Karpas-422 (cell line): ENCODE measurements around the gene AHCYL2. TPM values are rescaled to one million over a fixed set of nuclear protein-coding genes. Genes with fewer than 3 reads are reported as not detected.

Source experiments
- DNase-seq: peaks from one replicate; pipeline ENCODE4 v3.0.0-alpha.2; 2015
- H2AFZ ChIP-seq: fragments of 200-600 bp; sonication (generic); 2 replicates; pipeline ENCODE4 v1.6.1; 2014; ENCODE audit warnings: antibody characterized with exemption, low read length, mixed read lengths
- H3K27ac ChIP-seq: fragments of 200-600 bp; sonication (generic); 2 replicates; pipeline ENCODE4 v1.5.1; 2014; ENCODE audit warnings: mild to moderate bottlenecking, low read length, moderate library complexity
- H3K27me3 ChIP-seq: fragments of 200-600 bp; sonication (generic); 2 replicates; pipeline ENCODE4 v1.6.1; 2014; ENCODE audit warnings: low read length, mixed read lengths
- H3K36me3 ChIP-seq: fragments of 200-600 bp; sonication (generic); 2 replicates; pipeline ENCODE4 v1.6.1; 2014; ENCODE audit warnings: low read length, mixed read lengths; ENCODE audit not compliant: insufficient read depth
- H3K4me1 ChIP-seq: fragments of 200-600 bp; sonication (generic); 2 replicates; pipeline ENCODE4 v1.6.1; 2014; ENCODE audit warnings: mild to moderate bottlenecking, low read length, mixed read lengths
- H3K4me2 ChIP-seq: fragments of 200-600 bp; sonication (generic); 2 replicates; pipeline ENCODE4 v1.6.1; 2014; ENCODE audit warnings: low read length, low read depth, mild to moderate bottlenecking; ENCODE audit not compliant: poor library complexity, severe bottlenecking
- H3K4me3 ChIP-seq: fragments of 200-600 bp; sonication (generic); 2 replicates; pipeline ENCODE4 v1.5.1; 2014; ENCODE audit warnings: mild to moderate bottlenecking, antibody characterized with exemption, low read length, mixed read lengths
- H3K79me2 ChIP-seq: fragments of 200-600 bp; sonication (generic); 2 replicates; pipeline ENCODE4 v1.6.1; 2014; ENCODE audit warnings: mild to moderate bottlenecking, low read length, mixed read lengths
- H3K9ac ChIP-seq: fragments of 200-600 bp; sonication (generic); 2 replicates; pipeline ENCODE4 v1.6.0; 2014; ENCODE audit warnings: low read length
- H3K9me2 ChIP-seq: fragments of 200-600 bp; sonication (generic), shearing (Covaris generic); replicated peaks from 2 replicates; pipeline ENCODE4 v1.6.0; 2014; ENCODE audit warnings: mild to moderate bottlenecking, low read length, moderate library complexity; ENCODE audit not compliant: insufficient read depth
- H3K9me3 ChIP-seq: fragments of 300-700, 200-600 bp; sonication (generic); 2 replicates; pipeline ENCODE4 v1.6.1; 2014; ENCODE audit warnings: low read length, mixed read lengths
- H4K20me1 ChIP-seq: fragments of 200-600 bp; sonication (generic); 2 replicates; pipeline ENCODE4 v1.6.1; 2014; ENCODE audit warnings: mild to moderate bottlenecking, antibody characterized with exemption, low read length, low read depth; ENCODE audit not compliant: insufficient read depth
- total RNA-seq: library from RNA; depleted of rRNA; stranded (reverse); fragments of >200 nt; shearing (Covaris generic); gene quantifications from 2 replicates; pipeline ENCODE4 v1.2.3, GENCODE V29; 2014; ENCODE audit warnings: low replicate concordance

The AHCYL2 gene
- total RNA-seq, 1 experiment from 2014 or later = 6.0 TPM

DNA sequence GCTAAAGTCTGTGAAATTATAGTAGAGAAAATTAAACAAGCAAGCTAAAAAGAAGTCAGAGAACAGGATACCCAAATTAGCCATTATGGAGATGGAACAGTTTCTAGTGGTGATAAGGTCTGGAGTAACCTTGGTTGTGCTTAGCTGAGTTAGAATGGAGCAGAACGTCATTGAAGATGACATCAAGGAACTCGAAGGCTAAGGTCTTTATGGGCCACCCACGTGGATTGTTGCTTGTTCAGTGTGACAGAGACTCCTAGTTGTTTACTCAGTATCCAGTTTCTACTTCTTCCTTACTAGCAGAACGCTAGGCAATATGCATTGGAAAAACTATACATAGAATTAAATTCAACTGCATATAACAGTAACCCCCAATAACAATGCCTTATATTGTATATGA is 39.7 kb downstream of the AHCYL2 start:
- H3K4me2 ChIP-seq = no peak overlapping the region
- no peak overlapping the region for H3K27ac ChIP-seq
- no peaks in the 10 kb centered on the region for H3K36me3 ChIP-seq
- no peaks in the 10 kb centered on the region for H3K27me3 ChIP-seq
- H3K4me3 ChIP-seq = no peak overlapping the region
- H4K20me1 ChIP-seq = 0 out of 2 replicates have a peak, but pooled peaks cover 4% of the 10 kb centered on the region
- H3K4me1 ChIP-seq = peaks cover 10% of the 10 kb centered on the region
- H2AFZ ChIP-seq = no peak overlapping the region
- H3K9me2 ChIP-seq = no peaks in the 10 kb centered on the region
- no peaks in the 10 kb centered on the region for H3K79me2 ChIP-seq
- no peak for DNase-seq
- no peaks in the 10 kb centered on the region for H3K9me3 ChIP-seq
- no peak overlapping the region for H3K9ac ChIP-seq

DNA sequence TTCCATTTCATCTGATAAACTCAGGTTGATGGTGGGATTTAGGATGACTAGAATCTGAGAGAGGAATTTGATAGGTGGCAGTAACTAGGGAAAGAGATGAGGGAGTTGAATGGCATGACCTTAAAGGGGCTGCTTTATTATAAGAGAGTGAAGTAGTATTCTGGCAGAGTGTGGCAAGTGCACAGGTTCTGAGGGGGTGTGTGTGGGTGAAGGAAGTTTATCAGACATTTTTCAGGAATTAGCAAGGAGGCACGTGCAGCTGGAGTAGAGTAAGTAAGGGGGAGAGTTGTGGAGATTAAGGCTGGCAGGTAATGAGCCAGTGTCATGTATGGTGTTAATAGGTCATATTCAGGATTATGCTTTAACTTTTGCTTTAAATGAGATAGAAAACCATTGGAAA is 40.5 kb downstream of the AHCYL2 start:
- Histone ChIP-seq H3K36me3 (no peaks in the 10 kb centered on the region), H3K27me3 (no peaks in the 10 kb centered on the region), H3K27ac (no peak overlapping the region), H2AFZ (no peak overlapping the region), H3K79me2 (no peaks in the 10 kb centered on the region), H3K4me3 (no peak overlapping the region), H3K4me2 (no peak overlapping the region), H3K9me2 (no peaks in the 10 kb centered on the region), H4K20me1 (0 out of 2 replicates have a peak, but pooled peaks cover 4% of the 10 kb centered on the region), H3K9ac (no peak overlapping the region), H3K4me1 (peaks cover 14% of the 10 kb centered on the region), H3K9me3 (no peaks in the 10 kb centered on the region)
- DNase-seq = no peak

- Histone ChIP-seq H3K27me3 (no peaks in the 10 kb centered on the region), H3K9ac (no peak overlapping the region), H3K27ac (no peak overlapping the region), H3K79me2 (no peaks in the 10 kb centered on the region), H2AFZ (no peak overlapping the region), H3K9me3 (no peaks in the 10 kb centered on the region), H3K36me3 (no peaks in the 10 kb centered on the region), H3K9me2 (no peaks in the 10 kb centered on the region), H3K4me3 (no peak overlapping the region), H4K20me1 (0 out of 2 replicates have a peak, but pooled peaks cover 4% of the 10 kb centered on the region), H3K4me1 (peaks cover 18% of the 10 kb centered on the region), H3K4me2 (no peak overlapping the region)
- DNase-seq = no peak
Measured at GRCh38 chr7:129266181-129266580, 41.4 kb downstream of the AHCYL2 start.

- Histone ChIP-seq H3K27ac (no peak overlapping the region), H3K36me3 (no peaks in the 10 kb centered on the region; the same call in 1 of the 2 replicates), H3K4me3 (no peak overlapping the region), H3K9ac (no peak overlapping the region), H3K4me2 (no peak overlapping the region), H3K27me3 (no peaks in the 10 kb centered on the region), H3K79me2 (no peaks in the 10 kb centered on the region), H3K9me2 (no peaks in the 10 kb centered on the region), H3K4me1 (peaks cover 11% of the 10 kb centered on the region), H3K9me3 (no peaks in the 10 kb centered on the region), H4K20me1 (no peaks in the 10 kb centered on the region), H2AFZ (no peak overlapping the region)
- DNase-seq = no peak
Measured at GRCh38 chr7:129270077-129270476, 45.2 kb downstream of the AHCYL2 start.

- Histone ChIP-seq H3K9ac (no peak overlapping the region), H3K9me3 (no peaks in the 10 kb centered on the region), H3K27ac (no peak overlapping the region), H3K4me3 (no peak overlapping the region), H3K9me2 (no peaks in the 10 kb centered on the region), H3K27me3 (no peaks in the 10 kb centered on the region), H4K20me1 (no peaks in the 10 kb centered on the region), H2AFZ (peak overlapping the region; percentile 74; the same call in 1 of the 2 replicates), H3K4me2 (peak overlapping the region; percentile 52), H3K36me3 (no peaks in the 10 kb centered on the region; the same call in 1 of the 2 replicates), H3K4me1 (peaks cover 11% of the 10 kb centered on the region), H3K79me2 (no peaks in the 10 kb centered on the region)
- peak; percentile 91 for DNase-seq
Measured at GRCh38 chr7:129271500-129272355, 46.9 kb downstream of the AHCYL2 start.

DNA sequence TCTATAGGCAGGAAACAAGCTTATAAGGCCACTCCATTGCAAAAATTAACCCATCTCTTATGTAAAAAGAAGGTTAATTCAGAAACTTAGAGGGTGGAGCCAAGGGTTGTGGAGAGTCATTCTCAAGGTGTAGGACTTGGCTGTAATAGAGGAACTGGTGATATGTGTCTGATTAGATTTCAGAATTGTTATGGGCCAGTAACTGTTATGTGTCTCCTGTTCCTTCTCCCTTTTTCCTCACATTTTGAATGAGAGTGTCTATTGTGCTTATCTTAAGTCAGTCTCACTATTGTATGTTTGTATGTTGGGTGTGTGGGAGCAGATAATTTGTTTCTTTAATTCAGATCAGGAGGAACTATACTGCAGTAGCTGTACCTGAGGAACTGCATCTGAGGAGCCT is 49.1 kb downstream of the AHCYL2 start:
- H3K9ac ChIP-seq = no peak overlapping the region
- no peak overlapping the region for H3K4me3 ChIP-seq
- no peaks in the 10 kb centered on the region; the same call in 1 of the 2 replicates for H3K36me3 ChIP-seq
- no peak overlapping the region for H3K27ac ChIP-seq
- peaks cover 11% of the 10 kb centered on the region for H3K4me1 ChIP-seq
- no peaks in the 10 kb centered on the region for H3K9me3 ChIP-seq
- no peaks in the 10 kb centered on the region for H4K20me1 ChIP-seq
- H2AFZ ChIP-seq = no peak overlapping the region
- no peak for DNase-seq
- no peaks in the 10 kb centered on the region for H3K9me2 ChIP-seq
- no peaks in the 10 kb centered on the region for H3K27me3 ChIP-seq
- no peak overlapping the region for H3K4me2 ChIP-seq
- no peaks in the 10 kb centered on the region for H3K79me2 ChIP-seq

GRCh38 chr7:129277629-129278028 is 52.8 kb downstream of the AHCYL2 start:
- Histone ChIP-seq H3K9ac (no peak overlapping the region), H3K4me3 (no peak overlapping the region), H3K36me3 (no peaks in the 10 kb centered on the region; the same call in 1 of the 2 replicates), H4K20me1 (no peaks in the 10 kb centered on the region), H3K4me1 (no peaks in the 10 kb centered on the region), H2AFZ (no peak overlapping the region), H3K79me2 (no peaks in the 10 kb centered on the region), H3K27me3 (no peaks in the 10 kb centered on the region), H3K9me3 (no peaks in the 10 kb centered on the region), H3K9me2 (no peaks in the 10 kb centered on the region), H3K4me2 (no peak overlapping the region), H3K27ac (no peak overlapping the region)
- DNase-seq = no peak

DNA sequence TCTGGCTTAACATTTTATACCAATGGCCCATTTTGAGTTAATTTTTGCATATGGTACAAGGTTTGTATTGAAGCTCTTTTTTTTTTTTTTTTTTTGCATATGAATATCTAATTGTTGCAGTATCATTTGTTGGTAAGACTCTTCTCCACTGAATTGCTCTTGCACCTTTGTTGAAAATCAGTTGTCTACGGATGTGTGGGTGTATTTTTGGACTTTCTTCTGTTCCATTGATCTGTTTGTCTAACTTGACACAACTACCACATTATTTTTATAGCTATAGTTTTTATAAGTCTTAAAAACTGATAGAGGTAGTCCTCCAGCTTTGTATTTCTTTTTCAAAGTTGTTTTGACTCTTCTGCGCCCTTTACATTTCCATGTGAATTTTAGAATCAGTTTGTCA is 53.9 kb downstream of the AHCYL2 start:
- no peaks in the 10 kb centered on the region for H3K4me1 ChIP-seq
- no peak for DNase-seq
- no peaks in the 10 kb centered on the region for H3K79me2 ChIP-seq
- H2AFZ ChIP-seq = no peak overlapping the region
- H3K36me3 ChIP-seq = no peaks in the 10 kb centered on the region; the same call in 1 of the 2 replicates
- H4K20me1 ChIP-seq = no peaks in the 10 kb centered on the region
- H3K9me3 ChIP-seq = no peaks in the 10 kb centered on the region
- no peaks in the 10 kb centered on the region for H3K27me3 ChIP-seq
- H3K9me2 ChIP-seq = no peaks in the 10 kb centered on the region
- no peak overlapping the region for H3K9ac ChIP-seq
- no peak overlapping the region for H3K27ac ChIP-seq
- no peak overlapping the region for H3K4me3 ChIP-seq
- no peak overlapping the region for H3K4me2 ChIP-seq
